ENCODE results near the gene BRAF. TPM values are rescaled to one million over a fixed set of nuclear protein-coding genes. Genes with fewer than 3 reads are reported as not detected.
"Not testable (repeated sequence)": the region's sequence is repeated elsewhere in the genome, so short reads cannot be mapped to it uniquely, and the experiment has no call there.

The BRAF gene
- total RNA-seq, 4 donors from 2014 or later = 36.5 to 59.6 (median 45.4) TPM

DNA sequence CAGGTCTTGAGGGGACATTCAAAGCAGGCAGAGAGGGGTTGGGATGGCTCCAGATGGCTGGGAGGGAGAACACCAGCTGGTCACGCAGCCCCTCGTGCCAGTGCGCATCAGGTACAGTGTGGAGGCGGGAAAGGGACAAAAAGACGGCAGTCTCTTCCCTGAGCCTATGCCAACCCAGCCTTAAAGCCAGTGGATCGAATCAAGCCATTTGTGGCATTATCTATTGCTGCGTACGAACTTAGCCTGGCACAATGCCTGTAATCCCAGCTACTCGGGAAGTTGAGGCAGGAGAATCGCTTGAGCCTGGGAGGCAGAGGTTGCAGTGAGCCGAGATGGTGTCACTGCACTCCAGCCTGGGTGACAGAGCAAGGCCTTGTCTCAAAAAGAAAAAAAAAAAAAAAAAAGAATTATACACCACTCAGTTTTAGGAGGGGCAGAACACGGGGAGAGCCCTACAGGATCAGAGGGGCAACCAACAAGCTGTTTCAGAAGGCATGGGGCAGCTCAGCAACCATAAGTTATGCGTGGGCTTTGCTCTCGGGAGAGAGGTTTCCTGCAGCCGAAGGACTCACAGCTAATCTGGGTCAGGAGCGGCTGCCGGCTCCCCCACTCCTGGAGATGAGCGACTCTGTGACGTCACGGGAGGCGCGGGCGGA, 228.6 kb downstream of the BRAF start:
- DNase-seq (ENCODE audit: low spot score in 2 of 2) = peak; percentile 93 to 99
- H3K4me3 ChIP-seq (ENCODE audit: low read depth, poor library complexity, severe bottlenecking) = peak overlapping the region; percentile 73

GRCh38 chr7:140695381-140695780, 229.3 kb downstream of the BRAF start:
- no peak overlapping the region for H3K4me3 ChIP-seq (ENCODE audit: low read depth, poor library complexity, severe bottlenecking)
- intact Hi-C loops (cut with DNase I; ENCODE audit: low total_unique reads) = no loop called here
- TF ChIP-seq, protein P1, sequence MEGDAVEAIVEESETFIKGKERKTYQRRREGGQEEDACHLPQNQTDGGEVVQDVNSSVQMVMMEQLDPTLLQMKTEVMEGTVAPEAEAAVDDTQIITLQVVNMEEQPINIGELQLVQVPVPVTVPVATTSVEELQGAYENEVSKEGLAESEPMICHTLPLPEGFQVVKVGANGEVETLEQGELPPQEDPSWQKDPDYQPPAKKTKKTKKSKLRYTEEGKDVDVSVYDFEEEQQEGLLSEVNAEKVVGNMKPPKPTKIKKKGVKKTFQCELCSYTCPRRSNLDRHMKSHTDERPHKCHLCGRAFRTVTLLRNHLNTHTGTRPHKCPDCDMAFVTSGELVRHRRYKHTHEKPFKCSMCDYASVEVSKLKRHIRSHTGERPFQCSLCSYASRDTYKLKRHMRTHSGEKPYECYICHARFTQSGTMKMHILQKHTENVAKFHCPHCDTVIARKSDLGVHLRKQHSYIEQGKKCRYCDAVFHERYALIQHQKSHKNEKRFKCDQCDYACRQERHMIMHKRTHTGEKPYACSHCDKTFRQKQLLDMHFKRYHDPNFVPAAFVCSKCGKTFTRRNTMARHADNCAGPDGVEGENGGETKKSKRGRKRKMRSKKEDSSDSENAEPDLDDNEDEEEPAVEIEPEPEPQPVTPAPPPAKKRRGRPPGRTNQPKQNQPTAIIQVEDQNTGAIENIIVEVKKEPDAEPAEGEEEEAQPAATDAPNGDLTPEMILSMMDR (IDR thresholded peaks at IDR 0.05) = no peak
- no peak for TF ChIP-seq POLR2A (IDR thresholded peaks at IDR 0.05)
- peak in 1 of 2 donors; percentile 85 for DNase-seq (ENCODE audit: low spot score in 2 of 2)
- WGBS, 2 donors = 92 to 97% methylated on average over 11 of the region's 11 CpGs

More for the DNA sequence above, 228.6 kb downstream of the BRAF start:
- WGBS, 2 donors = 17 to 22% methylated on average over 22 of the region's 23 CpGs
- intact Hi-C loops (cut with DNase I; ENCODE audit: low total_unique reads) = no loop called here
- TF ChIP-seq, protein P1 (IDR thresholded peaks at IDR 0.05) = no peak

- WGBS, 2 donors = 85 to 86% methylated on average over 6 of the region's 6 CpGs
- intact Hi-C loops (cut with DNase I; ENCODE audit: low total_unique reads) = no loop called here
- H3K4me3 ChIP-seq (ENCODE audit: low read depth, poor library complexity, severe bottlenecking) = no peak overlapping the region
- TF ChIP-seq POLR2A (IDR thresholded peaks at IDR 0.05) = no peak
- TF ChIP-seq, protein P1 (IDR thresholded peaks at IDR 0.05) = no peak
- DNase-seq (ENCODE audit: low spot score in 2 of 2) = no peak
Observed at GRCh38 chr7:140694592-140694991, 230.1 kb downstream of the BRAF start.

- WGBS, 2 donors = 94 to 98% methylated on average over 10 of the region's 10 CpGs
- intact Hi-C loops (cut with DNase I; ENCODE audit: low total_unique reads); H3K4me3 ChIP-seq (ENCODE audit: low read depth, poor library complexity, severe bottlenecking); DNase-seq (ENCODE audit: low spot score in 2 of 2): not testable (repeated sequence)
Observed at GRCh38 chr7:140693849-140694248, 230.9 kb downstream of the BRAF start.

DNA sequence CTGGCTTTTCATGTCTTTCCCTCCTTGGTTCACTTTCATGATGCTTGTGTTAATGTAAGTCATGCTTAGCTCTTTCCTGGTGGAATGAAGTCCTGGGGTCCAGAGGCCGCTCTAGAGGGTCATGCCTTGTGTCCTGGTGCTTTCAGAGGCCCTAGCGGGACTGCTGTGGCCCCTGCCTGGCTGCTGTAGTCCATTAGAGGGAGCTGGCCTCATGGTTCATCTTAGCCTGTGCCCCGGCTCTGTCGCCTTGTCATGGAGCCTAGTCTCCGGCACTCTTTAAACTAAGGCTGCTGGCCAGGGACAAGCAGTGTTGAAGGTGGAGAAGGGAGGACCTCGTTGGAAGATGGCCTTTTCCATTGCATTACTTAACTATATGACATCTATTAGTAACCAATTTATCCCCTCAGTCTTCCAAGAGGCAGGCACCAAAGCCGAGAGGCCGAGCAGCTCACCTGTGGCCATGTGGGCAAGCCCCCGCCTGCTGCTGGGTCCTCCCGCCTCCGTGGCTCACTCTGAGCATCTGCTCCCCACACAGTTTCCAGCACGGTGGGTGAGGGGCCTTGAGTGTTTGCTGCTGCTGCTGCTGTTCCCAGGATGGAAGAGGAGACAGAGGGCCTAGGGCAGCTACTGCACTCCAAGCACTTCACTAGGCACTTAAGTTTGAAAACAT, 233.2 kb downstream of the BRAF start:
- no peak for TF ChIP-seq POLR2A (IDR thresholded peaks at IDR 0.05)
- 84 to 87% methylated on average over 12 of the region's 12 CpGs for WGBS, 2 donors
- H3K4me3 ChIP-seq (ENCODE audit: low read depth, poor library complexity, severe bottlenecking) = no peak overlapping the region
- intact Hi-C loops (cut with DNase I; ENCODE audit: low total_unique reads) = no loop called here
- DNase-seq (ENCODE audit: low spot score in 2 of 2) = no peak

DNA sequence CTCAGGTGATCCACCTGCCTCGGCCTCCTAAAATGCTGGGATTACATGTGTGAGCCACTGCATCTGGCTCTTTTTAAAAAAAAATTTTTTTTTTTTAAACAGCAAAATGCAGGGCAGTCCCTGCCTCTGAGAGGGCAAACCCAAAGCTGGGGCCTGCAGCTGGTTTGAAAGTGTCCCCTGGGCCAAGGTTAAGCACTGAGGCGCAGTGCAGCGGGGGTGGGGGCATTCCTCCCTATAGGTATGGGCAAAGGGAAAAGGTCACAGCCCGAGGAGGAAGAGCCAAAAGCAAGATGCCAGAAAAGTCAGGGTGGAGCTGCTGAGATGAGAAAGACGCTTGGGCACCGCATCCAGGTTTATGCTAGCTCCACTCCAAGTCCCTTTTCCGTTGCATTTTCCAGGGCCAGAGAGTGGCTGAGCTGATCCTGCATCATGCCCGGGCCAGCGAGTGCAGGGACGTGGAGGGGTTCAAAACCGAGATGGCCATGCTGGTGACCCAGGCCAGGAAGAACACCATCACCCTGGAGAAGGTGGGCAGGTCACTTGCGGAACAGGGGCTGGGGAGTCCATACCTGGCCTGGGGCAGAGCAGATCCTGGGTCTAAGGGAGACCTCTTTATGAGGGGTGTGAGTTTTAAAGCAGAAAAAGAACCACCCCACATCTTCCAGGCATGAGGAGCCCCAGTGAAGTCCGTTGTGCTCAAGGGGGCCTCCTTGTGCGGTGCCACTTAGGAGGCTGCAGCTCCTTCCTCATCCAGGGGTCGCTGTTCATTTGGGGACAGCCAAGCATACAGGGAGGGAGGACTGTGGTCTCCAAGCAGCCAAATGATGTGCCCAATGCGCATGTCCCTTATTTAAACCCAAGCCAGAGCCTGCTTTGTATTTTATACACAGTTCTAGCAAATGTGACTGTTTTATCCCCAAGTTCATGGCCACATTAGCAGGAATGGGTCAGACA, 235.3 kb downstream of the BRAF start:
- 93 to 96% methylated on average over 16 of the region's 16 CpGs for WGBS, 2 donors
- DNase-seq (ENCODE audit: low spot score in 2 of 2) = no peak
- intact Hi-C loops (cut with DNase I; ENCODE audit: low total_unique reads) = no loop called here
- no peak overlapping the region for H3K4me3 ChIP-seq (ENCODE audit: low read depth, poor library complexity, severe bottlenecking)
- TF ChIP-seq, protein P1 (IDR thresholded peaks at IDR 0.05) = no peak
- no peak for TF ChIP-seq POLR2A (IDR thresholded peaks at IDR 0.05)

Measured in lower leg skin (tissue), 4 donors.